ENCODE data around the gene NSUN6.
"Not testable (repeated sequence)": the region's sequence is repeated elsewhere in the genome, so short reads cannot be mapped to it uniquely, and the experiment has no call there.

The NSUN6 gene

GRCh38 chr10:18607503-18608378 is 43.6 kb downstream of the NSUN6 start:
- DNase-seq, result no peak

- no peak for DNase-seq
These were observed 45.2 kb downstream of the NSUN6 start for GRCh38 chr10:18606051-18606695.

GRCh38 chr10:18601321-18601720 is 50.1 kb downstream of the NSUN6 start:
- DNase-seq, result no peak

GRCh38 chr10:18599392-18599791 is 52.0 kb downstream of the NSUN6 start:
- no peak for DNase-seq

- no peak for DNase-seq
These were observed 56.7 kb downstream of the NSUN6 start for GRCh38 chr10:18594574-18595156.

GRCh38 chr10:18591141-18591540 is 60.2 kb downstream of the NSUN6 start:
- DNase-seq, result not testable (repeated sequence)

- not testable (repeated sequence) for DNase-seq
These were observed 64.8 kb downstream of the NSUN6 start for GRCh38 chr10:18586637-18587036.

- DNase-seq, result no peak
These were observed 67.7 kb downstream of the NSUN6 start for GRCh38 chr10:18583575-18584270.

GRCh38 chr10:18582803-18583202 is 68.6 kb downstream of the NSUN6 start:
- DNase-seq, result no peak

- DNase-seq, result no peak
These were observed 73.3 kb downstream of the NSUN6 start for GRCh38 chr10:18577823-18578685.

GRCh38 chr10:18576586-18576985 is 74.8 kb downstream of the NSUN6 start:
- DNase-seq, result no peak

GRCh38 chr10:18572959-18573561 is 78.3 kb downstream of the NSUN6 start:
- DNase-seq, result no peak

- no peak for DNase-seq
These were observed 79.6 kb downstream of the NSUN6 start for GRCh38 chr10:18571780-18572179.

- DNase-seq, result no peak
These were observed 80.3 kb downstream of the NSUN6 start for GRCh38 chr10:18571076-18571475.

GRCh38 chr10:18570386-18570785 is 81.0 kb downstream of the NSUN6 start:
- not testable (repeated sequence) for DNase-seq

GRCh38 chr10:18567343-18567856 is 84.0 kb downstream of the NSUN6 start:
- no peak for DNase-seq

GRCh38 chr10:18566177-18566576 is 85.2 kb downstream of the NSUN6 start:
- no peak for DNase-seq

- DNase-seq, result no peak
These were observed 86.4 kb downstream of the NSUN6 start for GRCh38 chr10:18565006-18565405.

GRCh38 chr10:18563003-18563726 is 88.2 kb downstream of the NSUN6 start:
- no peak for DNase-seq

- DNase-seq, result no peak
These were observed 89.4 kb downstream of the NSUN6 start for GRCh38 chr10:18561861-18562551.
